HG02840 (cell line): Measurements from ENCODE around the gene GDF11.
"Not testable (repeated sequence)": the region's sequence is repeated elsewhere in the genome, so short reads cannot be mapped to it uniquely, and the experiment has no call there.

Experiments used
- ATAC-seq: cut with Tn5 transposase; IDR thresholded peaks from one replicate; pipeline ENCODE4 v1.9.1; 2021; ENCODE audit warnings: mild to moderate bottlenecking, moderate library complexity, moderate number of reproducible peaks; ENCODE audit not compliant: unreplicated experiment, low FRiP score

Gene GDF11

DNA sequence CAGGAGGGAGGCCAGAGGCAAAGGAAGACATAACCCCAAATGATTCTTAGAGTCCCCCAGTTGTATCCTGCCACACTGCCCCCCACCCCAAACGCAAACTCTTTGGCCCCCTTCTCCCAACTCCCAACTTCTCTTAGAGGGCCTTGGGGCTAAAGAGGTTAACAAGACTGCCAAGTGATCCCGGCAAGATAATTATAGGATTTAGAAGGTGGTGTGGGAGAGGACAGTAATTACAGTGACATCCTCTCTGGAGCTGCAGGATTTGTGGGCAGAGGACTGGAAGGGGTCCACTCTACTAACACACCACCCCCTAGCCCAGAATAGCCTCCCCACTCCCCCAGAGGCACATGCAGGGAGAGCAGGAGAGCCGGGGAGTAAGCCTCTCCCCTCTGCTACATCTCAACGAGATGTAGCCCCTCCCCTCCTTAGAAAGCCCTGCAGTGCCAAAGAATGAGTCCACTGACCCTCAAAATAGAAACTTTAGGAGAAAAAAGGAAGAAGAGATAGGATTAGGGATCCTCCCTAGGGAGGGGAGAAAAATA lies 5.3 kb upstream of the GDF11 start:
- no peak for ATAC-seq

GRCh38 chr12:55738123-55739024 lies 4.5 kb upstream of the GDF11 start:
- peak; percentile 76 for ATAC-seq

- no peak for ATAC-seq
Measured at GRCh38 chr12:55739025-55739378, 3.9 kb upstream of the GDF11 start.

DNA sequence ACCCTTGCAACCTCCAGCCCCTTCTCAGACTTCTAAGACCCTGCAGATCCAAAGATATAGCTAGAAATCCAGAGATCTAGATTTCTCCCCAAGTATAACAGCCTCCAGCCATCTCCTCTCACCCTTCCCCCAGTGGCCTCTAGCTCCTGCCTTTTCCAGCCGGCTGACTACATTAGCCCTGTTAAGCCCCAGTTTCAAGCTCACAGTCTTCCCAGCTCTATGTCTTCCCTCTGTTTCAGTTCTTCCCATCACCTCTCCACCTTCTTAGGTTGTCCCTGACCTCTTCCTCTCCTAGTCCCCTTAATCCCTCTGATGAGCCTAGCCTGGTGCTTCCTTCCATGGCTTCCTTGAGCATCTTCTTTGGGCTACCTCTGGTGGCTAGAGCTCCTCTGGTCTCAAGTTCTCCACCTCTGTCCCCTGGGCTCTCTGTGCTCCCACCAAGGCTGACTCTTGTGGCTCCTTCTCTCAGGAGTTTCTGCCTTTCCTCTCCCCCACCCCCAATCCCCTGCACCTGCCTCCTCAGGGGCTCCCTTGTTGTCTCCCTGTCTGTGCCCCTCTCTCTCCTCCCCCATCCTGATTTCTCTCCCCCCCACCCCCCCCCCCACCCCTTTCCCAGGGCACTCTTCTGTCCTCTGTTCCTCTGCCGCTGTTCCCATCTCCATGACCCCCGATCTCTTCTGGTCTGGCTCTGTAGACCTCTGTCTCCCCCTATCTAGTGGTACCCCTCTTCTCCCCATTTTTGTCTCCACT lies 816 bp upstream of the GDF11 start:
- ATAC-seq, result no peak

GRCh38 chr12:55743406-55744339 lies 751 bp downstream of the GDF11 start:
- no peak for ATAC-seq

DNA sequence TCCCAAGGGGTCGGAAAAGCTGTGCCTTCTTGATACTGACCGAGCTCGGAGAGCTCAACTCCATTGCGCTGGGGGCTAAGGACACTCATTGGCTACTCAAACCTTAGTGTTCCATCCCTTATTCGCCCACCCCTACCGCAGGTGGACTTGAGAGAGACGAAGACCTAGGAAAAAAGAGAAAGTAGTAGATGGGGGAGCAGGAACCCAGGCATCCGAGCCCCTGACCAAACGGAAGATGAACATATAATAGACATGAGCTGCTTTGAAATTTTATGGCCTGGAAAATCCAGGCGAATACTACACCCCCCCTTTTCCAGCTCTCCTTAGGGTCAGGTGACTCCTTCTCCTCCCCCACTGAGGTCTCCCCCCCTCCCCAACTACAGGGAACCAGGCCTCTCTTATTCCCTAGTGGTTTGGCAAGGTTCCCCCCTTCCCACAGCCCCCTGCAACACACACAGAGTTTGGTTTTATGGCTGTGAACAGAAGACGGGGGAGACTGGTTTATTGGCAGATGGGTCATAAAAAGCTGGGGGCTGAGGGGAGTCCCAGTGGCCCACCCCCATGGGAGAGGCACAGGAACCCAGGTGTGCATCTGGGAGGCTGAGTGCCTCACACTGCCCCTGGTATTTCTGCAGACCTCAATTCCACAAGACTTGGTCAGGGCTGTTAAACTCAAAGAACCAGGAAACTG lies 1.6 kb downstream of the GDF11 start:
- no peak for ATAC-seq

DNA sequence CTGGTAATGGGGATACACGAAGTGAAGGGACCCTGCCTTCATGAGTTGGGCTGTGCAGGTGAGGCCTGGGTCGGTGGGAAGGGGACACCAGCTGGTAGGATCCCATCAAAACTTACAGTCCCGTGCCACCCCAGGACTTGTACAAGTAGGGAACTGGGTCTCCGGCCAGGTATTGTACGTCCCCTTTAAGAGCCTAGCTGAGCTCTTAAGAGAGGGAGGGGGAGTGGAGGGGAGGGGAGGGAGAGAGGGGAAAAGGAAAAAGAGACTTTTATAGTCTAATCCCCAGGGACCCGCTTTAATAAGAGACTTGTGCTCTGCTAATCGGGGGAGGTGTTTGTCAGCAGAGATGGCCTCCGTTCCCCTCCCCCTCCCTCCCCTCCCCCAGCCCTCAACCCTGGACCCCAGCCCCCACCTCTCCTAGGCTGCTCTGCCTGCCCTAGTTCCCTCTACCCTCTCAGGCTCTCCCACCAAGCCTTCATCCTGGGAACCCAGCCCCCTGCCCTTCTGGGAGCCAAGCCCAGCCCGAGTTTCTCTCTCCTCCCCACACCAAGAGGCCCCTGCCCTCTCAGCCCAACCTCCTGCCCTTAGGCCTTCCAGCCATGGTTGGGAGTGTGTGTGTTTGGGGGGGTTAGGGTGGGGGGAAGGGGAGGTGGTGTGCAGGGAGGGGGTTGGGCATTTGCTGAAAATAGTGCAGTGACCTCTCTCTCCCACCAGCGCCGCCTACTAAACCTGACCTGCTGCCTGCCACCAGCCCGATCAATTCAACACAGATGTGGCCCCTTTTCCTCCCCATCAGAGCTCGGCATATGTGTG lies 2.6 kb downstream of the GDF11 start:
- no peak for ATAC-seq

DNA sequence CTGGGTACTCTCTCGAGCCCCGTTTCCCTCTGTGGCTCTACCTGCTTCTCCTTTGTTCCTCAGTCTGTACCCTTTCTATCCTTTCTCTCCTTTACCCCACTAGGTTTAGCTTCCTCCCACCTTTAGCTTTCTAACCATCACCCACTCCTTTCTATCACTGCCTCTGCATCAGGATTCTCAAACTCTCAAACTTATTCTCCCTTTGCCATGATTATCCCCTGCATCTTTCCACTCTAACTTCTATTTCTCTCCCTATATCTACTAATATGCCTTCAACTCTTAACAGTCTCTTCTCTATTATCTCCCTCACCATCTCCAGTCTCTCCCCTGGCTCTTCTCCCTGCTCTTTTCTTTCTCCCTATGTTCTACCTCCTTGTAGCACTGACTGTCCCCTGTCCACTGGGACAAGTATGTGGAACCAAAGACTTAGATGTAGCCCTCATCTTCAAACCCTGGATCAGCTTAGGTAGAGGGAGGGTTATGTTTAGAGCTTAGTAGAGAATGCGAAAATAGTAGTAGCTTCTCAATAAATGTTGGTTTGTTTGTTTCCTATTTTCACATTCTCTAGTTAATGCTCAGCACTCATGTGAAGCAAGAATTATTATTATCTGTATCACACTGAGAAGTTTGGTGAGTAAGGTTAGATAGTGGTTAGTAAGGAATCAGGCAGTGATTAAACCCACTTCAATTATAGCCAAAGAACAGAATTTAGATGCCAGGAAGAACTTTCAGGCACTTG lies 3.4 kb downstream of the GDF11 start:
- ATAC-seq, result no peak

GRCh38 chr12:55746913-55747231 lies 4.0 kb downstream of the GDF11 start:
- ATAC-seq, result no peak

DNA sequence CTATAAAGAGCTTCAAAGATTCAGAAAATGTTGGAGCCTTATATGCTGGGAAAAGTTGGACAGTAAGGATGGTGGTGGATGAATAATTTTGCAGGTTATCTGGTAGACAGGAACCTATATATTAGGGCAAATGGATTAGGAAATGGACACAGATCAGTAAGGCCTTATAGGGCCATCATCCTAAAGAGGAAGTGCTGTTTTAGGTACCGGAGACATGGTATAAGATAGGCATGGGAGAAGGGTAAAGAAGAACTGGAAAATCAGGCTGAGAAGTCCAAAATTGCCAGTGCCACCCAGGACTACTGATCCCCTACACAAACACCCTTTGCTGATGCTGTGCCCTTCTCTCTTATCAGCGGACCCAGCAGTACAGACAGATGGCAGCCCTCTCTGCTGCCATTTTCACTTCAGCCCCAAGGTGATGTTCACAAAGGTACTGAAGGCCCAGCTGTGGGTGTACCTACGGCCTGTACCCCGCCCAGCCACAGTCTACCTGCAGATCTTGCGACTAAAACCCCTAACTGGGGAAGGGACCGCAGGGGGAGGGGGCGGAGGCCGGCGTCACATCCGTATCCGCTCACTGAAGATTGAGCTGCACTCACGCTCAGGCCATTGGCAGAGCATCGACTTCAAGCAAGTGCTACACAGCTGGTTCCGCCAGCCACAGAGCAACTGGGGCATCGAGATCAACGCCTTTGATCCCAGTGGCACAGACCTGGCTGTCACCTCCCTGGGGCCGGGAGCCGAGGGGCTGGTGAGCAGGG lies 5.5 kb downstream of the GDF11 start:
- ATAC-seq, result no peak

DNA sequence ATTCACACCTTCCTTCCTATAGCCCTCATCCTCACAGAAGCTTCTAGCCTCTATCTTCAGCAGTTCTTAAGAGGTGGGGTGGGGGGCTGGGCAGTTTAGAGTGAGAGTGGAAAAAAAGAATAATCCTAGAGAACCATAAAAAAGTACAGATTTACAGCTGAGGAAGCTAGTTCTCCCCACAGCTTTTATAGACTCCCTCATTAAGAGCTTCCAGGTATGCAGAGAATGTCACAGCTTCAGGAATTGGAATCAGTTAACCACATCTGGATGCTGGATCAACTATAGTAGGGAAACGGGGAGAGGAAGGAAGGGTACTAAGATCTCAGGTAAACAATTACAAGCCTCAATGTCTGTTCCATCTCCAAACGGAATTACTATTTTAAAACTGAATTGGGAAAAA lies 12.3 kb downstream of the GDF11 start:
- no peak for ATAC-seq

GRCh38 chr12:55757701-55758100 lies 14.8 kb downstream of the GDF11 start:
- ATAC-seq, result no peak

GRCh38 chr12:55758575-55758974 lies 15.7 kb downstream of the GDF11 start:
- not testable (repeated sequence) for ATAC-seq

DNA sequence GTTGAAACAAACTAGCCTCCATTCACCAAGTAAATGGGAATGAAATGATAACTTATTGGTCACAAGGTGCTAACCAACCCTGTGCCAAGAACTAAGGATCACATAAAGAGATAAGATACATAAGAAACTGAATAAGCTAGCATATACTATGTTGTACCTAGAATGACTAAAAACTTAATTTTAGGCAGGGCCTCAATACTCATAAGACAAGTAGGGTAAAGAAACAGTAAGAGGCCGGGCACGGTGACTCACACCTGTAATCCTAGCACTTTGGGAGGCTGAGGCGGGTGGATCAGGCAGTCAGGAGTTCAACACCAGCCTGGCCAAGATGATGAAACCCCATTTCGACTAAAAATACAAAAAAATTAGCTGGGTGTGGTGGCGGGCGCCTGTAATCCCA lies 17.7 kb downstream of the GDF11 start:
- ATAC-seq, result no peak

GRCh38 chr12:55762646-55763045 lies 19.7 kb downstream of the GDF11 start:
- no peak for ATAC-seq

GRCh38 chr12:55765736-55766290 lies 22.9 kb downstream of the GDF11 start:
- ATAC-seq, result no peak

DNA sequence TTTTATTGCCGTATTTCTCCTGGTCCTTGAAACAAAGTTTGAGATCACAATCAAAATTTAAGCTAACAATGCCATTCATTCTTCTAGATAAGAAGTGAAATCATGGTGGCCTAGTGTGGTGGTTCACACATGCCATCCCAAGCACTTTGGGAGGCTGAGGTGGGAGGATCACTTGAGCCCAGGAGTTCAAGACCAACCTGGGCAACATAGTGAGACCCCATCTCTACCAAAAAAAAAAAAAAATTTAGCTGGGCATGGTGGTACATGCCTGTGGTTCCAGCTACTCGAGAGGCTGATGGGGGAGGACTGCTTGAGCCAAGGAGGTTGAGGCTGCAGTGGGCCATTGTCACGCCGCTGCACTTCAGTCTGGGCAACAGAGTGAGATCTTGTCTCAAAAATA lies 24.2 kb downstream of the GDF11 start:
- no peak for ATAC-seq

DNA sequence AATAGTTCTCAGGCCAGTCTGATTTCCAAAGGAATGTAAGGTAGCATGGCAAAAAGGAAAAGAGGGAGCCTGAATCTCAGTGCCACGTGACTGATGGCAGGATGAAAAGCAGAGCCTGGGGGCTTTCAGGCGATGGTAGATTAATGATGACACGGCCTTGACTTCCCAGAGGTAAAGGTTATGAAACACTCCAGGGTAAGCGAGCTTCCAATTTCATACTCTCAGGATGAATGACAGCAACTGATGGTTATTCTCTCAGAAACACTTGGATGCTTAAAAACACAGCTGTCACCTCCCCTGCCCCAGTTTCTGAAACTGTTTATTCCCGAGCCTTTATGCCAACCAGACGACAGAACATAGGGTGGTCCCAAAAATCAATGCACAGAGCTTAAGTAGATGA lies 28.8 kb downstream of the GDF11 start:
- ATAC-seq, result no peak
